ENCODE results near the gene CHIC2. TPM values are rescaled to one million over a fixed set of nuclear protein-coding genes. Genes with fewer than 3 reads are reported as not detected.

Gene CHIC2
- total RNA-seq, 1 donor from 2014 or later: 16.5 TPM

DNA sequence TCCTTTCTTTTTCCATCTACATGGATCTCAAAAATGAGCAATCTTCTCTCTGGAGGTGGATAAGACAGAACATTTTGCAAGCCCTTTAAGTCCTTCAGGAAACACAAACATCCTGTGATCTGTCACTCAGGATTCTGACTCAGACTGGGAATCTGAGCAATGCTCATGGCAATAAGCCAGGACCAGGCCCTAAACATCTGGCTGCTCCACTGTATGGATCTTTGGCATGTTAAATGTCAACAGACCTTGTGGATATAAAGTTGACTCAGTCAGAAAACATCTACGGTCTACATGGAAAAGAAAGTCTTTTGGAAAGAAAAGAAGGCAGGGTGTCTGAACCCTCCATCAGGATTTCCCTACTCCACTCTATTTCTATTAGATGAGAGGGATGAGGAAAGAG lies 17.8 kb upstream of the CHIC2 start:
- Mint-ChIP-seq H3K27me3 (peaks cover 23% of the 10 kb centered on the region), H3K4me3 (no peak overlapping the region), H3K36me3 (no peaks in the 10 kb centered on the region), H3K9me3 (no peaks in the 10 kb centered on the region), H3K4me1 (ENCODE audit: unreplicated experiment) (no peaks in the 10 kb centered on the region), H3K27ac (no peak overlapping the region)
- TF ChIP-seq, protein P1, sequence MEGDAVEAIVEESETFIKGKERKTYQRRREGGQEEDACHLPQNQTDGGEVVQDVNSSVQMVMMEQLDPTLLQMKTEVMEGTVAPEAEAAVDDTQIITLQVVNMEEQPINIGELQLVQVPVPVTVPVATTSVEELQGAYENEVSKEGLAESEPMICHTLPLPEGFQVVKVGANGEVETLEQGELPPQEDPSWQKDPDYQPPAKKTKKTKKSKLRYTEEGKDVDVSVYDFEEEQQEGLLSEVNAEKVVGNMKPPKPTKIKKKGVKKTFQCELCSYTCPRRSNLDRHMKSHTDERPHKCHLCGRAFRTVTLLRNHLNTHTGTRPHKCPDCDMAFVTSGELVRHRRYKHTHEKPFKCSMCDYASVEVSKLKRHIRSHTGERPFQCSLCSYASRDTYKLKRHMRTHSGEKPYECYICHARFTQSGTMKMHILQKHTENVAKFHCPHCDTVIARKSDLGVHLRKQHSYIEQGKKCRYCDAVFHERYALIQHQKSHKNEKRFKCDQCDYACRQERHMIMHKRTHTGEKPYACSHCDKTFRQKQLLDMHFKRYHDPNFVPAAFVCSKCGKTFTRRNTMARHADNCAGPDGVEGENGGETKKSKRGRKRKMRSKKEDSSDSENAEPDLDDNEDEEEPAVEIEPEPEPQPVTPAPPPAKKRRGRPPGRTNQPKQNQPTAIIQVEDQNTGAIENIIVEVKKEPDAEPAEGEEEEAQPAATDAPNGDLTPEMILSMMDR (conservative IDR thresholded peaks at IDR 0.05): no peak
- no peak for DNase-seq (ENCODE audit: extremely low spot score, unreplicated experiment)

DNA sequence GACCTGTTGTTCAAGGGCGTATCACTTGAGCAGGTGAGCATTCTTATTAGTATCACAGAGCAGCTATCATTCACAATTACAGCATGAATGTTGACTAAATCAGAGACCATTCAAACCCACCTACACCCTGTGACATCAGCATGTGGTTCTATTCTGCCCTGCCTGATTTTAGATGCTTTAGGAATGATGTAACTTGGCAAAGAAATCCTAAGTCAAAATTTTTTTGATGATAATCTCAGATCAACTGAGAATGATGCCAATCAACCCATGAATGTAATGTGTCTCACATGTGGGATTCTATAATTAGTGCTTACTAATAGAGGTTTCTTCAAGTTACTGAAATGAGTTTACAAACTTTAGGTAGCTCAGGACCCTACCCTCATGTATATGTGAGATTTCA lies 13.4 kb upstream of the CHIC2 start:
- no peak overlapping the region for H3K27ac Mint-ChIP-seq

DNA sequence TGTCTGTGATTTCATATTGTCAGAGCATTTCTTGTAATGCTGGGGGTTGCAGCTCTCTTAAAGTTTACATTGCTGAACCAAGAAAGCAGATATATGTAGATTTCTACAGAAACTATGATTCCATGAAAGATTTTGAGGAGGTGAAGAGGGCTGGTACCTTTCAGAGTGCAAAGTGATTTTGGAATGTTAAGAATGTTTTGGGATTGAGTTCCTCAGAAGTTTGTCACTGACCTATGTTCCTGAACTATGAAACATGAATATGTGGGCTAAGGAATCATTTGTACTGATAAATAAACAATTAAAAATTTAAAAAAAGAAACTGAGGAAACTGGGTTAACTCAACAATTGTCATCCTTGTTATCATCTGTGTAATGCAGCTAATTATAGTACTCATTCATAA lies 12.3 kb upstream of the CHIC2 start:
- no peak overlapping the region for H3K4me3 Mint-ChIP-seq
- H3K27ac Mint-ChIP-seq: no peak overlapping the region
- TF ChIP-seq, protein P1 (conservative IDR thresholded peaks at IDR 0.05): no peak
- DNase-seq (ENCODE audit: extremely low spot score, unreplicated experiment): no peak
- no peaks in the 10 kb centered on the region for H3K4me1 Mint-ChIP-seq (ENCODE audit: unreplicated experiment)
- H3K36me3 Mint-ChIP-seq: no peaks in the 10 kb centered on the region
- H3K9me3 Mint-ChIP-seq: no peaks in the 10 kb centered on the region
- H3K27me3 Mint-ChIP-seq: peaks cover 4% of the 10 kb centered on the region

More for the DNA sequence above, 13.4 kb upstream of the CHIC2 start:
- no peaks in the 10 kb centered on the region for H3K36me3 Mint-ChIP-seq
- TF ChIP-seq, protein P1 (conservative IDR thresholded peaks at IDR 0.05): no peak
- no peak for DNase-seq (ENCODE audit: extremely low spot score, unreplicated experiment)
- no peaks in the 10 kb centered on the region for H3K4me1 Mint-ChIP-seq (ENCODE audit: unreplicated experiment)
- peaks cover 4% of the 10 kb centered on the region for H3K27me3 Mint-ChIP-seq
- H3K9me3 Mint-ChIP-seq: no peaks in the 10 kb centered on the region
- no peak overlapping the region for H3K4me3 Mint-ChIP-seq

DNA sequence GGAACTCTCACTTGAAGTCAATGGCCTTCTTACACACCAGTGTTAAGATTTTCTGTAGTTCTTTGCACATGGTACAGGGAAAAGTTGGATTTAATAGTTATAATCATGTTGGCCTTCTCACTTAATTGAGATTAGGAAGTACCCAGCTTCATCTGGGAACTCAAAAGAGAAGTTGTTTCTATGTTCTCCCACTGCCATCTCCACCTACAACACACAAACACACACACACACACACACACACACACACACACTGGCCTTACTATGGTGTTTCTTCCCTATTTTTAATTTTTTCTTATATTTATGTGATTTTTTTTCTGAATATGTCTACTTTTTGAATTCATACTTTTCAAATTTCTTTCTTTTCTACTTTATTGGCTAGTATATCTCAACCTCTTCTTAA lies 10.0 kb upstream of the CHIC2 start:
- Mint-ChIP-seq H3K4me1 (ENCODE audit: unreplicated experiment) (no peaks in the 10 kb centered on the region), H3K4me3 (no peak overlapping the region), H3K27me3 (peaks cover 4% of the 10 kb centered on the region), H3K27ac (no peak overlapping the region), H3K9me3 (no peaks in the 10 kb centered on the region), H3K36me3 (no peaks in the 10 kb centered on the region)
- DNase-seq (ENCODE audit: extremely low spot score, unreplicated experiment): no peak
- TF ChIP-seq, protein P1 (conservative IDR thresholded peaks at IDR 0.05): no peak

DNA sequence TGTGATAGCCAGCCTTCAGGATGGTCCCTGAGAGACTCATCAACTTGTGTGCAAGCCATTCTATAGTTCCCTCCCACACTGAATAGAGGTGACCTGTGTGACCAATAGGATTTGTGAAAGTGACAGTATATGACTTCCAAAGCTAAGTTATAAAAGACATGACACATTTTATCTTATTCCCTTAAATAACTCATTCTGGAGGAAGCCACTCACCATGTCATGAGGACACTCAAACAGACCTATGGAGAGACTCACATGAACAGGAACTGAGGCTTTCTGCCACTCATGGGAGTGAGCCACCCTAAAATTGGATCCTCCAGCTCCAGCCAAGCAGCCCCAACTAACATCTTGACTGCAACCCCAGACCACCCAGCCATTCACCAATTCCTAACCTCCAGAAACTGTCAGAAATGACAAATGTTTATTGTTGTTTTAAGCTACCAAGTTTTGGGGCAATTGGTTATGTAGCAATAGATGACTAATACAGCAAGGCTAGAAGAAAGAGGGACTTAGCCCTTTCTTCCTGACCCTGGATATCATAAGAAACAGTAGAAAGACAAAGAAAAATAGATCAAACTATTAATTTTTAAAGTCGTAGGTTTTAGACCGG lies 9.0 kb upstream of the CHIC2 start:
- H3K4me1 Mint-ChIP-seq (ENCODE audit: unreplicated experiment): no peaks in the 10 kb centered on the region
- peaks cover 4% of the 10 kb centered on the region for H3K27me3 Mint-ChIP-seq
- H3K4me3 Mint-ChIP-seq: no peak overlapping the region
- H3K27ac Mint-ChIP-seq: no peak overlapping the region
- no peaks in the 10 kb centered on the region for H3K9me3 Mint-ChIP-seq
- no peak for DNase-seq (ENCODE audit: extremely low spot score, unreplicated experiment)
- TF ChIP-seq, protein P1 (conservative IDR thresholded peaks at IDR 0.05): no peak
- no peaks in the 10 kb centered on the region for H3K36me3 Mint-ChIP-seq

DNA sequence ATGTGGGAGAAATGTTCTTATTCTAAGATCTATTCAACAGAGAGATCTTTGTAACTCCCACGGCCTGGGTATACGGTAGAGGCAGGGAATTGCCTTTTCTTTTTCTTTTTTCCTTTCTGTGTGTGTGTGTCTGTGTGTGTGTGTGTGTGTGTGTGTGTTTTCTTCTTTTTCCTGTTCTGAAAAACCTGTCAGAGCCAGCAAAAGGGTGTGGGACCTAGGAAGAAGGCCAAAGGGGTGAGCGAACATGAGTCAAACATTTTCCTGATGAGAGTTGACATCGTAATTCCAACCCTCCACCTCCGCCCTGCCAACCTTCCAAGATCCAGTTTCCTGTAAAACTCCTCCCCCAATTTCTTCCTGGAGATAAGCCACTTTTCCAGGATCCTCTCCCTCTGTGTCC lies 2.8 kb upstream of the CHIC2 start:
- no peaks in the 10 kb centered on the region for H3K9me3 Mint-ChIP-seq
- TF ChIP-seq, protein P1 (conservative IDR thresholded peaks at IDR 0.05): no peak
- no peak for DNase-seq (ENCODE audit: extremely low spot score, unreplicated experiment)
- peak overlapping the region; percentile 33 for H3K4me3 Mint-ChIP-seq
- no peaks in the 10 kb centered on the region for H3K36me3 Mint-ChIP-seq
- H3K27me3 Mint-ChIP-seq: no peaks in the 10 kb centered on the region
- H3K27ac Mint-ChIP-seq: no peak overlapping the region
- H3K4me1 Mint-ChIP-seq (ENCODE audit: unreplicated experiment): peaks cover 14% of the 10 kb centered on the region
